RWPE2 (cell line): Measurements from ENCODE around the gene GOSR1.
"Not testable (repeated sequence)": the region's sequence is repeated elsewhere in the genome, so short reads cannot be mapped to it uniquely, and the experiment has no call there.

ENCODE experiments used
- ATAC-seq: fragments of 200-7000 bp; cut with Tn5 transposase; 3 replicates; pipeline ENCODE4 v1.9.1; 2021; ENCODE audit warnings: low read depth
- DNase-seq: peaks from one replicate; pipeline ENCODE4 v3.0.0-alpha.2; 2020; ENCODE audit warnings: low spot score
- H3K27ac ChIP-seq: fragments of 450-650 bp; 2 replicates; pipeline ENCODE4 v1.5.1; 2017; ENCODE audit warnings: mild to moderate bottlenecking; ENCODE audit not compliant: poor library complexity, severe bottlenecking
- H3K27me3 ChIP-seq: fragments of 250-450 bp; sonication (Bioruptor Pico); 2 replicates; pipeline ENCODE4 v1.5.1; 2021; ENCODE audit warnings: mild to moderate bottlenecking, moderate library complexity; ENCODE audit not compliant: insufficient read depth, poor library complexity, severe bottlenecking
- H3K36me3 ChIP-seq: fragments of 250-450 bp; sonication (Bioruptor Pico); 2 replicates; pipeline ENCODE4 v1.5.1; 2020; ENCODE audit warnings: low read depth, mild to moderate bottlenecking, moderate library complexity
- H3K4me1 ChIP-seq: fragments of 250-450 bp; sonication (Bioruptor Pico); 2 replicates; pipeline ENCODE4 v1.5.1; 2021; ENCODE audit warnings: mild to moderate bottlenecking, moderate library complexity; ENCODE audit not compliant: insufficient read depth, poor library complexity, severe bottlenecking
- H3K4me3 ChIP-seq: fragments of 250-450 bp; sonication (Bioruptor Pico); 2 replicates; pipeline ENCODE4 v1.5.1; 2021; ENCODE audit warnings: mild to moderate bottlenecking, moderate library complexity; ENCODE audit not compliant: severe bottlenecking
- H3K9me3 ChIP-seq: fragments of 250-450 bp; sonication (Bioruptor Pico); 2 replicates; pipeline ENCODE4 v1.5.1; 2021; ENCODE audit warnings: mild to moderate bottlenecking, moderate library complexity; ENCODE audit not compliant: severe bottlenecking
- TF ChIP-seq, protein P1 (sequence below): fragments of 450-650 bp; IDR thresholded peaks from one replicate; pipeline ENCODE4 v1.5.1; 2017; ENCODE audit warnings: mild to moderate bottlenecking, moderate library complexity; ENCODE audit not compliant: poor library complexity, severe bottlenecking

Gene GOSR1

DNA sequence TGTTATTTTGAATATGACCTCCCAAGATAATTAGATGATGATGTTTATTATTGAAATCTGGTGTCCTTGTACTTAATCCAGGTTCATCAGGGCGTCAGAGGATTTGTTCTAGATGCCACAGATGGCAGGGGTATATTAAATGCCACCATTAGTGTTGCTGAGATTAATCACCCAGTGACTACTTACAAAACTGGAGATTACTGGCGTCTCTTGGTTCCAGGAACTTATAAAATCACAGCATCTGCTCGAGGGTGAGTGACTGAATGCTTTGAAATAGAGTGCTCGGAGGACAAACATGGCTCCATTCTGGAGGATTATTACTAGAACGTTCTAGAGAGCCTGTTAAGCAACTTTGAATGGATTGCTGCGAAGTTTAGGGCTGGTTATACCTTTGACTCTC, 33.5 kb upstream of the GOSR1 start:
- no peak overlapping the region for H3K27ac ChIP-seq
- no peaks in the 10 kb centered on the region for H3K27me3 ChIP-seq
- DNase-seq (no peak), ATAC-seq (no peak)
- H3K9me3 ChIP-seq, result no peaks in the 10 kb centered on the region
- TF ChIP-seq, protein P1, sequence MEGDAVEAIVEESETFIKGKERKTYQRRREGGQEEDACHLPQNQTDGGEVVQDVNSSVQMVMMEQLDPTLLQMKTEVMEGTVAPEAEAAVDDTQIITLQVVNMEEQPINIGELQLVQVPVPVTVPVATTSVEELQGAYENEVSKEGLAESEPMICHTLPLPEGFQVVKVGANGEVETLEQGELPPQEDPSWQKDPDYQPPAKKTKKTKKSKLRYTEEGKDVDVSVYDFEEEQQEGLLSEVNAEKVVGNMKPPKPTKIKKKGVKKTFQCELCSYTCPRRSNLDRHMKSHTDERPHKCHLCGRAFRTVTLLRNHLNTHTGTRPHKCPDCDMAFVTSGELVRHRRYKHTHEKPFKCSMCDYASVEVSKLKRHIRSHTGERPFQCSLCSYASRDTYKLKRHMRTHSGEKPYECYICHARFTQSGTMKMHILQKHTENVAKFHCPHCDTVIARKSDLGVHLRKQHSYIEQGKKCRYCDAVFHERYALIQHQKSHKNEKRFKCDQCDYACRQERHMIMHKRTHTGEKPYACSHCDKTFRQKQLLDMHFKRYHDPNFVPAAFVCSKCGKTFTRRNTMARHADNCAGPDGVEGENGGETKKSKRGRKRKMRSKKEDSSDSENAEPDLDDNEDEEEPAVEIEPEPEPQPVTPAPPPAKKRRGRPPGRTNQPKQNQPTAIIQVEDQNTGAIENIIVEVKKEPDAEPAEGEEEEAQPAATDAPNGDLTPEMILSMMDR, result no peak
- no peak overlapping the region for H3K4me3 ChIP-seq
- H3K36me3 ChIP-seq, result peaks cover 11% of the 10 kb centered on the region
- no peaks in the 10 kb centered on the region for H3K4me1 ChIP-seq

DNA sequence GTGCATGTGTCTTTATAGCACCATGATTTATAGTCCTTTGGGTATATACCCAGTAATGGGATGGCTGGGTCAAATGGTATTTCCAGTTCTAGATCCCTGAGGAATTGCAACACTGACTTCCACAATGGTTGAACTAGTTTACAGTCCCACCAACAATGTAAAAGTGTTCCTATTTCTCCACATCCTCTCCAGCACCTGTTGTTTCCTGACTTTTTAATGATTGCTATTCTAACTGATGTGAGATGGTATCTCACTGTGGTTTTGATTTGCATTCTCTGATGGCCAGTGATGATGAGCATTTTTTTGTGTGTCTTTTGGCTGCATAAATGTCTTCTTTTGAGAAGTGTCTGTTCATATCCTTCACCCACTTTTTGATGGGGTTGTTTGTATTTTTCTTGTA, 30.6 kb upstream of the GOSR1 start:
- not testable (repeated sequence) for H3K9me3 ChIP-seq, ATAC-seq, H3K27me3 ChIP-seq, DNase-seq, H3K4me3 ChIP-seq, H3K4me1 ChIP-seq, H3K27ac ChIP-seq
- H3K36me3 ChIP-seq, result peaks cover 17% of the 10 kb centered on the region

DNA sequence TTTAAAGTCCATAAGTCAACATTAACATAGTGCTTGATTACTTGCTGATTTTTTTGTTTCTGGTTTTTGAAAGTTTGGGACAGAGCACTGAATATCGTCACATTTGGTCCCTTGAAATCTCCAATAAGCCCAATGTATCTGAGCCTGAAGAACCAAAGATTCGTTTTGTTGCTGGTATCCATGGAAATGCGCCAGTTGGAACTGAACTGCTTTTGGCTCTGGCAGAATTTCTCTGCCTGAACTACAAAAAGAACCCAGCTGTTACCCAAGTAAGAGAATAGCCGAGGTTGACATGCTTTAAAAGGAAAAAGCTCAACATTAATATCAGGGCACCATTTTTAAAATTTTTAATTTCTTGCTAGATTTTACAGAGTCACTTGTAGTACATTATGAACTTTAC, 27.7 kb upstream of the GOSR1 start:
- TF ChIP-seq, protein P1, result no peak
- Histone ChIP-seq H3K27me3 (no peaks in the 10 kb centered on the region), H3K9me3 (no peaks in the 10 kb centered on the region), H3K4me3 (no peak overlapping the region), H3K4me1 (no peaks in the 10 kb centered on the region), H3K27ac (no peak overlapping the region), H3K36me3 (peaks cover 22% of the 10 kb centered on the region)
- no peak for DNase-seq
- no peak for ATAC-seq

DNA sequence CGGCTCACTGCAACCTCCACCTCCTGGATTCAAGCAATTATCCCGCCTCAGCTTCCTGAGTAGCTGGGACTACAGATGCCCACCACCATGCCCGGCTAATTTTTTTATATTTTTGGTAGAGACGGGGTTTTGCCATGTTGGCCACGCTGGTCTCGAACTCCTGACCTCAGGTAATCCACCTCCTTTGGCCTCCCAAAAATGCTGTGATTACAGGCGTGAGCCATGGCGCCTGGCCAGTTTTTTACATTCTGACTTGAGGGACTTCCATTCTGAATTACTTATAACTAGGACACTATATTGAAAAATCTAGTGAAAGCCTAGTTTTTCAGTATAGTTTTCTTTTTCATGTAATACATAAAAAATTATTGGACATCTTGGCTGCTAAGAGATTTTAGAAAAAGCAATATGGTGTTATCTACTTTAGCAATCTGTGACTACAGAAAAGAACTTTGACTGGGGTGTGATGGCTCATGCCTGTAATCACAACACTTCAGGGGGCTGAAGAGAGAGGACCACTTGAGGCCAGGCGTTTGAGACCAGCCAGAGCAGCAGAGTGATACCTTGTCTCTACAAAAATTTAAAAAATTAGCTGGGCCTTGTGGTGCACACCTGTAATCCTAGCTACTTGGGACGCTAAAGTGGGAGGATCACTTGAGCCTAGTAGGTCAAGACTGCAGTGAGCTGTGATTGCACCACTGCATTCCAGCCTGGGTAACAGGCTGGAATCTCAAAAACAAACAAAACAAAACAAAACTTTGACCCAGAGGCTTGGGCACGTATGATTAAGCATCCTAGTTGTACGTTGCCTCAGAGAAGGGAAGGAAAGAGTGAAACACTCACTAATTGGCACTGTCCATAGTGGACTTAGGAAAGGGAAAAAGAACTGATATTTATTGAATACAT, 26.8 kb upstream of the GOSR1 start:
- Histone ChIP-seq H3K4me1 (no peaks in the 10 kb centered on the region), H3K27me3 (no peaks in the 10 kb centered on the region), H3K9me3 (no peaks in the 10 kb centered on the region), H3K36me3 (peaks cover 29% of the 10 kb centered on the region), H3K4me3 (no peak overlapping the region), H3K27ac (no peak overlapping the region)
- TF ChIP-seq, protein P1, result no peak
- DNase-seq (no peak), ATAC-seq (peak; percentile 53)

DNA sequence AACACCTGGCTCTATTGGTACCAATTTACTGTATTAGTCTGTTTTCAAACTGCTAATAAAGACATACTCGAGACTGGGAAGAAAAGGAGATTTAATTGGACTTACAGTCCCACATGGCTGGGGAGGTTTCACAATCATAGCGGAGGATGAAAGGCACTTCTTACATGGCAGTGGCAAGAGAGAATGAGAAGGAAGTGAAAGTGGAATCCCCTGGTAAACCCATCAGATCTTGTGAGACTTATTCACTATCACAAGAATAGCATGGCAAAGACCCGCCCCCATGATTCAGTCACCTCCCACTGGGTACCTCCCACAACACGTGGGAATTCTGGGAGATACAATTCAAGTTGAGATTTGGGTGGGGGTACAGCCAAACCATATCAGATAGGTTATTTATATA, 22.6 kb upstream of the GOSR1 start:
- peaks cover 40% of the 10 kb centered on the region for H3K36me3 ChIP-seq
- no peak overlapping the region for H3K4me3 ChIP-seq
- H3K27ac ChIP-seq, result no peak overlapping the region
- H3K27me3 ChIP-seq, result no peaks in the 10 kb centered on the region
- no peak for ATAC-seq
- H3K4me1 ChIP-seq, result no peaks in the 10 kb centered on the region
- TF ChIP-seq, protein P1, result no peak
- H3K9me3 ChIP-seq, result peaks cover 2% of the 10 kb centered on the region
- no peak for DNase-seq
